ENCODE results near the gene FAM217B. TPM values are rescaled to one million over a fixed set of nuclear protein-coding genes. Genes with fewer than 3 reads are reported as not detected.

The FAM217B gene
- total RNA-seq, 6 donors from 2014 or later, result 7.1 to 21.3 (median 13.0) TPM

GRCh38 chr20:59947376-59947775 is 7.2 kb downstream of the FAM217B start:
- Histone ChIP-seq H3K36me3 (peaks cover 13 to 47% (median 15%) of the 10 kb centered on the region in 4 donors), H3K4me1 (peaks cover 20 to 43% (median 29%) of the 10 kb centered on the region in 4 donors), H3K27ac (peak overlapping the region in 1 of 4 donors; percentile 15), H3K4me3 (no peak overlapping the region), H3K9me3 (no peaks in the 10 kb centered on the region), H3K27me3 (no peaks in the 10 kb centered on the region)
- TF ChIP-seq EP300 (IDR thresholded peaks at IDR 0.05), result no peak
- no peak for TF ChIP-seq POLR2A (IDR thresholded peaks at IDR 0.05)
- no peak for TF ChIP-seq CTCF (IDR thresholded peaks at IDR 0.05)
- no peak for TF ChIP-seq POLR2AphosphoS5 (IDR thresholded peaks at IDR 0.05)
- DNase-seq (no peak), ATAC-seq (ENCODE audit: low FRiP score in 2 of 2) (no peak)
- WGBS, 2 donors, result 37 to 67% methylated on average over 8 of the region's 8 CpGs

- DNase-seq (no peak), ATAC-seq (ENCODE audit: low FRiP score in 2 of 2) (no peak)
- Histone ChIP-seq H3K4me3 (no peak overlapping the region), H3K9me3 (no peaks in the 10 kb centered on the region), H3K4me1 (peaks cover 15 to 40% (median 29%) of the 10 kb centered on the region in 4 donors), H3K27ac (peak overlapping the region in 3 of 4 donors; percentile 39 to 64 (median 43)), H3K36me3 (peaks cover 6 to 39% (median 11%) of the 10 kb centered on the region in 4 donors), H3K27me3 (no peaks in the 10 kb centered on the region)
- no peak for TF ChIP-seq CTCF (IDR thresholded peaks at IDR 0.05)
- TF ChIP-seq EP300 (IDR thresholded peaks at IDR 0.05), result no peak
- no peak for TF ChIP-seq POLR2AphosphoS5 (IDR thresholded peaks at IDR 0.05)
- TF ChIP-seq POLR2A (IDR thresholded peaks at IDR 0.05), result no peak
- WGBS, 2 donors, result 36 to 61% methylated on average over 1 of the region's 1 CpG
Observed at GRCh38 chr20:59948212-59948611, 8.0 kb downstream of the FAM217B start.

GRCh38 chr20:59948828-59949720 is 8.9 kb downstream of the FAM217B start:
- WGBS, 2 donors, result 36 to 41% methylated on average over 7 of the region's 7 CpGs
- TF ChIP-seq EP300 (IDR thresholded peaks at IDR 0.05), result no peak
- no peak for TF ChIP-seq POLR2AphosphoS5 (IDR thresholded peaks at IDR 0.05)
- peak in 5 of 6 experiments; percentile 50 to 61 (median 52) for TF ChIP-seq CTCF (IDR thresholded peaks at IDR 0.05)
- no peak for TF ChIP-seq POLR2A (IDR thresholded peaks at IDR 0.05)
- peak overlapping the region in 3 of 4 donors; percentile 39 to 64 (median 43) for H3K27ac ChIP-seq
- H3K9me3 ChIP-seq, result no peaks in the 10 kb centered on the region
- peak in 1 of 2 donors; percentile 65 for ATAC-seq (ENCODE audit: low FRiP score in 2 of 2)
- H3K4me1 ChIP-seq, result peaks cover 15 to 40% (median 29%) of the 10 kb centered on the region in 4 donors
- H3K36me3 ChIP-seq, result peaks cover 4 to 30% (median 6%) of the 10 kb centered on the region in 4 donors
- no peak overlapping the region for H3K4me3 ChIP-seq
- no peak for DNase-seq
- no peaks in the 10 kb centered on the region for H3K27me3 ChIP-seq

GRCh38 chr20:59949911-59950310 is 9.7 kb downstream of the FAM217B start:
- Histone ChIP-seq H3K4me1 (peaks cover 15 to 39% (median 28%) of the 10 kb centered on the region in 4 donors), H3K9me3 (no peaks in the 10 kb centered on the region), H3K27ac (no peak overlapping the region), H3K36me3 (peaks cover 0 to 22% (median under 1%) of the 10 kb centered on the region in 4 donors), H3K27me3 (no peaks in the 10 kb centered on the region), H3K4me3 (no peak overlapping the region)
- 93 to 97% methylated on average over 6 of the region's 6 CpGs for WGBS, 2 donors
- no peak for ATAC-seq (ENCODE audit: low FRiP score in 2 of 2)
- DNase-seq, result no peak
- TF ChIP-seq CTCF (IDR thresholded peaks at IDR 0.05), result no peak
- no peak for TF ChIP-seq POLR2AphosphoS5 (IDR thresholded peaks at IDR 0.05)
- no peak for TF ChIP-seq POLR2A (IDR thresholded peaks at IDR 0.05)
- TF ChIP-seq EP300 (IDR thresholded peaks at IDR 0.05), result no peak
